NCI-H2196 (cell line): ENCODE results near the gene GABBR1.

ENCODE experiments used
- DNase-seq: peaks from one replicate; lab custom pipeline; 2025; ENCODE audit not compliant: unreplicated experiment; lab: John Stamatoyannopoulos, UW

The GABBR1 gene

GRCh38 chr6:29653452-29654038 lies 20.6 kb upstream of the GABBR1 start:
- peak; percentile 80 for DNase-seq

- DNase-seq = no peak
These were observed 19.2 kb upstream of the GABBR1 start for GRCh38 chr6:29652198-29652584.

- peak; percentile 8 for DNase-seq
These were observed 18.6 kb upstream of the GABBR1 start for GRCh38 chr6:29651413-29652197.

- DNase-seq = peak; percentile 99
These were observed 17.0 kb upstream of the GABBR1 start for GRCh38 chr6:29649701-29650673.

GRCh38 chr6:29647927-29648642 lies 15.1 kb upstream of the GABBR1 start:
- peak; percentile 65 for DNase-seq

- no peak for DNase-seq
These were observed 8.6 kb upstream of the GABBR1 start for GRCh38 chr6:29641430-29642148.

- DNase-seq = no peak
These were observed 4.3 kb upstream of the GABBR1 start for GRCh38 chr6:29637247-29637646.

GRCh38 chr6:29633534-29633905 lies 537 bp upstream of the GABBR1 start:
- DNase-seq = no peak

- DNase-seq = peak; percentile 50
These were observed 887 bp downstream of the GABBR1 start for GRCh38 chr6:29631860-29632731.

GRCh38 chr6:29631209-29631810 lies 1.7 kb downstream of the GABBR1 start:
- DNase-seq = no peak

- no peak for DNase-seq
These were observed 2.7 kb downstream of the GABBR1 start for GRCh38 chr6:29630315-29630714.

GRCh38 chr6:29629571-29629970 lies 3.4 kb downstream of the GABBR1 start:
- DNase-seq = no peak

- DNase-seq = peak; percentile 82
These were observed 4.3 kb downstream of the GABBR1 start for GRCh38 chr6:29628419-29629281.

- DNase-seq = peak; percentile 46
These were observed 5.1 kb downstream of the GABBR1 start for GRCh38 chr6:29627755-29628418.

- DNase-seq = no peak
These were observed 5.8 kb downstream of the GABBR1 start for GRCh38 chr6:29626948-29627754.

- DNase-seq = no peak
These were observed 7.5 kb downstream of the GABBR1 start for GRCh38 chr6:29625337-29625930.
